Neural cell (in vitro differentiated cells): ENCODE measurements around the gene HPDL. TPM values are rescaled to one million over a fixed set of nuclear protein-coding genes. Genes with fewer than 3 reads are reported as not detected.

Experiments used
- H2AFZ ChIP-seq: fragments of 200-600, 300-800 bp; sonication (generic), shearing (Covaris generic); 2 replicates; pipeline ENCODE4 v1.6.0; 2014; ENCODE audit warnings: low read depth, mild to moderate bottlenecking, antibody characterized with exemption, low read length, moderate library complexity
- H3F3A ChIP-seq: fragments of 200-600 bp; shearing (Covaris generic); 2 replicates; pipeline ENCODE4 v1.6.1; 2016; ENCODE audit warnings: mild to moderate bottlenecking, moderate library complexity, mixed read lengths, antibody characterized with exemption, low read length; ENCODE audit not compliant: insufficient read depth, poor library complexity, severe bottlenecking
- H3K27ac ChIP-seq: fragments of 200-600, 300-800 bp; sonication (generic), shearing (Covaris generic); 2 replicates; pipeline ENCODE4 v1.5.1; 2014; ENCODE audit warnings: mild to moderate bottlenecking, low read length, moderate library complexity
- H3K27me3 ChIP-seq: fragments of 300-800, 200-600 bp; sonication (generic), shearing (Covaris generic); 2 replicates; pipeline ENCODE4 v1.6.0; 2014; ENCODE audit warnings: mild to moderate bottlenecking, low read depth, low read length, moderate library complexity; ENCODE audit not compliant: insufficient read depth
- H3K36me3 ChIP-seq: fragments of 300-800, 200-600 bp; sonication (generic), shearing (Covaris generic); 2 replicates; pipeline ENCODE4 v1.5.1; 2014; ENCODE audit warnings: mild to moderate bottlenecking, antibody characterized with exemption, low read length, moderate library complexity; ENCODE audit not compliant: insufficient read depth
- H3K4me2 ChIP-seq: fragments of 300-800, 200-600 bp; sonication (generic), shearing (Covaris generic); 2 replicates; pipeline ENCODE4 v1.6.0; 2014; ENCODE audit warnings: mild to moderate bottlenecking, low read length
- H3K4me3 ChIP-seq: fragments of 300-800, 200-600 bp; sonication (generic), shearing (Covaris generic); 2 replicates; pipeline ENCODE4 v1.5.1; 2014; ENCODE audit warnings: mild to moderate bottlenecking, low read length, moderate library complexity
- H3K79me2 ChIP-seq: fragments of 200-600 bp; shearing (Covaris generic); replicated peaks from 2 replicates; pipeline ENCODE4 v1.6.0; 2014; ENCODE audit warnings: mild to moderate bottlenecking, low read length, moderate library complexity; ENCODE audit not compliant: insufficient read depth
- H3K9ac ChIP-seq: fragments of 300-800, 200-600 bp; sonication (generic), shearing (Covaris generic); 2 replicates; pipeline ENCODE4 v1.6.1; 2016; ENCODE audit warnings: mild to moderate bottlenecking, low read length, mixed read lengths
- H3K9me2 ChIP-seq: fragments of 200-600 bp; shearing (Covaris generic); 2 replicates; pipeline ENCODE4 v1.6.1; 2016; ENCODE audit warnings: mild to moderate bottlenecking, low read length, mixed read lengths; ENCODE audit not compliant: insufficient read depth
- H3K9me3 ChIP-seq: fragments of 200-600, 300-800 bp; sonication (generic), shearing (Covaris generic); 2 replicates; pipeline ENCODE4 v1.6.1; 2016; ENCODE audit warnings: mild to moderate bottlenecking, mixed run types, low read length, moderate library complexity, mixed read lengths
- H4K20me1 ChIP-seq: fragments of 200-600 bp; shearing (Covaris generic); 2 replicates; pipeline ENCODE4 v1.6.1; 2016; ENCODE audit warnings: mild to moderate bottlenecking, mixed run types; ENCODE audit not compliant: insufficient read depth
- CTCF ChIP-seq: fragments of 450-650 bp; IDR thresholded peaks from 2 replicates; pipeline ENCODE4 v1.5.1; 2014; ENCODE audit warnings: antibody characterized with exemption, mild to moderate bottlenecking, moderate library complexity; ENCODE audit not compliant: poor library complexity, severe bottlenecking
- EP300 ChIP-seq: fragments of 450-650 bp; conservative IDR thresholded peaks from 2 replicates; pipeline ENCODE4 v1.6.1; 2014; ENCODE audit warnings: antibody characterized with exemption, mild to moderate bottlenecking, moderate library complexity; ENCODE audit not compliant: poor library complexity, severe bottlenecking
- EZH2 ChIP-seq: fragments of 200-600, 300-800 bp; shearing (Covaris generic), sonication (generic); IDR thresholded peaks from 2 replicates; pipeline ENCODE4 v1.6.1; 2014; ENCODE audit warnings: antibody characterized with exemption, low read length, borderline replicate concordance, mild to moderate bottlenecking; ENCODE audit not compliant: insufficient read depth, poor library complexity, severe bottlenecking
- MXI1 ChIP-seq: fragments of 450-650 bp; conservative IDR thresholded peaks from 2 replicates; pipeline ENCODE4 v1.6.1; 2014; ENCODE audit warnings: antibody characterized with exemption, mild to moderate bottlenecking; ENCODE audit not compliant: poor library complexity, severe bottlenecking
- POLR2AphosphoS5 ChIP-seq: IDR thresholded peaks from 2 replicates; pipeline ENCODE4 v1.6.1; 2012
- RAD21 ChIP-seq: fragments of 450-650 bp; conservative IDR thresholded peaks from 2 replicates; pipeline ENCODE4 v1.6.1; 2014; ENCODE audit warnings: antibody characterized with exemption, mild to moderate bottlenecking, moderate library complexity
- REST ChIP-seq: IDR thresholded peaks from 2 replicates; pipeline ENCODE4 v1.6.1; 2012; ENCODE audit warnings: borderline replicate concordance
- SMC3 ChIP-seq: fragments of 450-650 bp; conservative IDR thresholded peaks from 2 replicates; pipeline ENCODE4 v1.6.1; 2014; ENCODE audit warnings: antibody characterized with exemption, mild to moderate bottlenecking, moderate library complexity; ENCODE audit not compliant: poor library complexity
- TAF1 ChIP-seq: IDR thresholded peaks from 2 replicates; pipeline ENCODE4 v1.6.1; 2012; ENCODE audit warnings: low read depth
- polyA plus RNA-seq: library from polyadenylated mRNA; depleted of rRNA; stranded (reverse); fragments of >200 nt; gene quantifications from 2 replicates; pipeline ENCODE4 v1.2.3, GENCODE V29; 2014

HPDL gene
- polyA plus RNA-seq, 1 donor from 2014 or later: not detected

- TF ChIP-seq POLR2AphosphoS5 (no peak), CTCF (no peak), RAD21 (no peak), REST (no peak), MXI1 (no peak), TAF1 (no peak), EZH2 (no peak), SMC3 (no peak), EP300 (no peak)
- no peaks in the 10 kb centered on the region for H3K36me3 ChIP-seq
- no peaks in the 10 kb centered on the region for H3K9me3 ChIP-seq
- no peaks in the 10 kb centered on the region for H3K79me2 ChIP-seq
- H3K9ac ChIP-seq: no peak overlapping the region
- no peak overlapping the region for H3K4me2 ChIP-seq
- no peak overlapping the region for H2AFZ ChIP-seq
- no peaks in the 10 kb centered on the region for H3F3A ChIP-seq
- H4K20me1 ChIP-seq: no peaks in the 10 kb centered on the region
- no peaks in the 10 kb centered on the region for H3K27me3 ChIP-seq
- H3K4me3 ChIP-seq: no peak overlapping the region
- no peaks in the 10 kb centered on the region for H3K9me2 ChIP-seq
- no peak overlapping the region for H3K27ac ChIP-seq
Measured at GRCh38 chr1:45331436-45332345, 5.0 kb downstream of the HPDL start.

GRCh38 chr1:45332346-45332720 is 5.6 kb downstream of the HPDL start:
- Histone ChIP-seq H3K4me3 (no peak overlapping the region), H4K20me1 (no peaks in the 10 kb centered on the region), H3K27ac (no peak overlapping the region), H2AFZ (no peak overlapping the region), H3K79me2 (no peaks in the 10 kb centered on the region), H3K9me2 (no peaks in the 10 kb centered on the region), H3K27me3 (no peaks in the 10 kb centered on the region), H3K4me2 (no peak overlapping the region), H3K36me3 (no peaks in the 10 kb centered on the region), H3K9me3 (no peaks in the 10 kb centered on the region), H3F3A (no peaks in the 10 kb centered on the region), H3K9ac (no peak overlapping the region)
- TF ChIP-seq RAD21: no peak
- no peak for TF ChIP-seq TAF1
- TF ChIP-seq REST: no peak
- TF ChIP-seq EP300: no peak
- no peak for TF ChIP-seq SMC3
- TF ChIP-seq CTCF: no peak
- TF ChIP-seq EZH2: no peak
- no peak for TF ChIP-seq MXI1
- TF ChIP-seq POLR2AphosphoS5: no peak
